ENCODE data around the gene NETO2. TPM values are rescaled to one million over a fixed set of nuclear protein-coding genes. Genes with fewer than 3 reads are reported as not detected.
A peak's percentile ranks its signal among the peaks of the same experiment; 100 is the strongest.

The NETO2 gene
- total and polyA plus RNA-seq, 2 of the 13 experiments (the other 11 are each of a cell fraction or from before 2014, with no cell fraction given) = 8.2 to 13.5 TPM

- 20% methylated on average over 5 of the region's 5 CpGs for WGBS (ENCODE audit: low lambda C conversion rate)
- ChIA-PET POLR2A (no interaction called here), CTCF (ENCODE audit: low intra/inter-chr PET ratio, low total read pairs) (no interaction called here)
- intact Hi-C loops (cut with micrococcal nuclease; ENCODE audit: unreplicated experiment) = loop anchor here (5.0 kb wide), 1 partner anchor 88 kb away; the partner anchor contains the start of gene NETO2
- no TSS peak for BruUV-seq (replicated peaks)
- Histone ChIP-seq H2AFZ (ENCODE audit: low read length) (no peak overlapping the region), H3K27ac (ENCODE audit: extremely low read length, insufficient read depth, low read length) (no peak overlapping the region), H4K20me1 (ENCODE audit: insufficient read depth, low read length) (no peaks in the 10 kb centered on the region), H3K4me3 (replicated peaks in 1 of 3; ENCODE audit: insufficient read depth in 1 of 3, low read depth in 2 of 3, low read length in 3 of 3) (no peak overlapping the region), H3K79me2 (ENCODE audit: insufficient read depth, low read length) (no peaks in the 10 kb centered on the region), H3K4me2 (ENCODE audit: low read depth, low read length) (peak overlapping the region; percentile 14; the same call in 1 of the 2 replicates), H3K27me3 (ENCODE audit: control insufficient read depth in 1 of 2, insufficient read depth in 2 of 2, low read length in 2 of 2) (peaks cover 7 to 16% of the 10 kb centered on the region in 2 experiments; a peak in 4 of 5 replicates), H3K4me1 (ENCODE audit: insufficient read depth, low read length) (peaks cover 67% of the 10 kb centered on the region), H3K9me3 (ENCODE audit: low read length) (0 out of 2 replicates have a peak, but pooled peaks cover 4% of the 10 kb centered on the region), H3K36me3 (replicated peaks in 1 of 2; ENCODE audit: control insufficient read depth in 1 of 2, insufficient read depth in 2 of 2, low read length in 2 of 2) (no peaks in the 10 kb centered on the region), H3K9ac (ENCODE audit: insufficient read depth, low read depth, low read length) (no peak overlapping the region)
- DNase-seq (ENCODE audit: low spot score) (no peak), FAIRE-seq (no peak), ATAC-seq (no peak)
- in situ Hi-C loops (cut with HindIII; ENCODE audit: extremely low pct_ligation_motif_present, low pct_unique_long_range_greater_than_20kb) = no loop called here
- TF ChIP-seq ZNF510 (CRISPR knock-in tag; IDR thresholded peaks at IDR 0.05; ENCODE audit: low read depth) (no peak), BCL6 (CRISPR knock-in tag; IDR thresholded peaks at IDR 0.05) (0 out of 2 replicates have a peak, but pooled peaks have one; percentile 19), MED1 (CRISPR knock-in tag; IDR thresholded peaks at IDR 0.05) (peak; percentile 51; the same call in 1 of the 2 replicates), ZKSCAN5 (CRISPR knock-in tag; IDR thresholded peaks at IDR 0.05) (no peak), THYN1 (CRISPR knock-in tag; IDR thresholded peaks at IDR 0.05; ENCODE audit: borderline replicate concordance, low read depth) (no peak), ZNF597 (CRISPR knock-in tag; IDR thresholded peaks at IDR 0.05) (no peak), ZNF530 (CRISPR knock-in tag; IDR thresholded peaks at IDR 0.05; ENCODE audit: low read depth) (no peak), ARID5B (CRISPR knock-in tag; IDR thresholded peaks at IDR 0.05) (peak; percentile 49; the same call in 1 of the 2 replicates), ZFYVE20 (CRISPR knock-in tag; IDR thresholded peaks at IDR 0.05; ENCODE audit: borderline replicate concordance, low read depth) (no peak), ZNF614 (CRISPR knock-in tag; IDR thresholded peaks at IDR 0.05; ENCODE audit: borderline replicate concordance) (no peak), ZNF558 (CRISPR knock-in tag; IDR thresholded peaks at IDR 0.05; ENCODE audit: borderline replicate concordance) (no peak), CENPBD1 (CRISPR knock-in tag; IDR thresholded peaks at IDR 0.05; ENCODE audit: borderline replicate concordance, low read depth) (no peak)
Observed at GRCh38 chr16:47053895-47054294, 89.8 kb downstream of the NETO2 start.

Measured in HepG2 (cell line).